ENCODE measurements around the gene SLC27A4.

SLC27A4 gene
- long read RNA-seq, transcript SLC27A4-201 (13 exons, 3,028 nt) = major isoform, 53 of 69 reads
- long read RNA-seq, partial matches to known transcripts = 4 of 69 reads
- long read RNA-seq, other reads (novel, unspliced or antisense) = 12 of 69 reads

GRCh38 chr9:128339761-128340690, at the start of gene SLC27A4:
Gene SLC27A4 (plus strand): TSS chr9:128340527. CDS start chr9:128343133, 2,606 bp downstream.
- peak within 1 kb of the TSS; percentile 79 for H3K27ac ChIP-seq (replicated peaks)

GRCh38 chr9:128292009-128292408, 48.3 kb upstream of the SLC27A4 start:
- Histone ChIP-seq H3K27me3 (ENCODE audit: insufficient read depth, poor library complexity, severe bottlenecking) (no peaks in the 10 kb centered on the region), H3K27ac (replicated peaks) (no peak overlapping the region), H3K4me3 (replicated peaks; ENCODE audit: insufficient read depth, low read length) (no peak overlapping the region)
- DNase-seq (ENCODE audit: low read depth in 1 of 2, low spot score in 1 of 2) = no peak
- no peak for TF ChIP-seq POLR2AphosphoS5 (IDR thresholded peaks at IDR 0.05; ENCODE audit: low read depth)
- no peak for TF ChIP-seq CTCF (IDR thresholded peaks at IDR 0.05; ENCODE audit: insufficient read depth, low read length)

More at GRCh38 chr9:128339761-128340690, at the start of gene SLC27A4:
- peak; percentile 72 to 79 for DNase-seq (ENCODE audit: low read depth in 1 of 2, low spot score in 1 of 2)
- Histone ChIP-seq H3K4me3 (replicated peaks; ENCODE audit: insufficient read depth, low read length) (peak within 1 kb of the TSS; percentile 73), H3K27me3 (ENCODE audit: insufficient read depth, poor library complexity, severe bottlenecking) (no peaks in the 10 kb centered on the region)
- TF ChIP-seq GABPA (IDR thresholded peaks at IDR 0.05; ENCODE audit: low read depth) (no peak), CTCF (IDR thresholded peaks at IDR 0.05; ENCODE audit: insufficient read depth, low read length) (no peak), POLR2AphosphoS5 (IDR thresholded peaks at IDR 0.05; ENCODE audit: low read depth) (no peak), SPI1 (IDR thresholded peaks at IDR 0.05; ENCODE audit: borderline replicate concordance, low read depth) (no peak), REST (IDR thresholded peaks at IDR 0.05; ENCODE audit: insufficient replicate concordance, low read depth) (no peak)

GRCh38 chr9:128293091-128293490, 47.2 kb upstream of the SLC27A4 start:
- DNase-seq (ENCODE audit: low read depth in 1 of 2, low spot score in 1 of 2) = no peak
- no peak overlapping the region for H3K4me3 ChIP-seq (replicated peaks; ENCODE audit: insufficient read depth, low read length)
- TF ChIP-seq CTCF (IDR thresholded peaks at IDR 0.05; ENCODE audit: insufficient read depth, low read length) (no peak), GABPA (IDR thresholded peaks at IDR 0.05; ENCODE audit: low read depth) (no peak), SPI1 (IDR thresholded peaks at IDR 0.05; ENCODE audit: borderline replicate concordance, low read depth) (no peak), REST (IDR thresholded peaks at IDR 0.05; ENCODE audit: insufficient replicate concordance, low read depth) (no peak)
- no peaks in the 10 kb centered on the region for H3K27me3 ChIP-seq (ENCODE audit: insufficient read depth, poor library complexity, severe bottlenecking)
- no peak overlapping the region for H3K27ac ChIP-seq (replicated peaks)

Measured in HL-60 (cell line).